Measurements from ENCODE around the gene ASZ1.

The ASZ1 gene

GRCh38 chr7:117383046-117383445, 44.2 kb downstream of the ASZ1 start:
- no peak overlapping the region for H3K4me3 ChIP-seq (replicated peaks; ENCODE audit: insufficient read depth, low read length)
- no peak for DNase-seq (ENCODE audit: low read depth in 1 of 2, low spot score in 1 of 2)
- no peak overlapping the region for H3K27ac ChIP-seq (replicated peaks)
- no peak for TF ChIP-seq REST (IDR thresholded peaks at IDR 0.05; ENCODE audit: insufficient replicate concordance, low read depth)
- TF ChIP-seq GABPA (IDR thresholded peaks at IDR 0.05; ENCODE audit: low read depth), result no peak
- TF ChIP-seq SPI1 (IDR thresholded peaks at IDR 0.05; ENCODE audit: borderline replicate concordance, low read depth), result no peak
- TF ChIP-seq POLR2AphosphoS5 (IDR thresholded peaks at IDR 0.05; ENCODE audit: low read depth), result no peak
- H3K27me3 ChIP-seq (ENCODE audit: insufficient read depth, poor library complexity, severe bottlenecking), result no peaks in the 10 kb centered on the region

- Histone ChIP-seq H3K27ac (replicated peaks) (no peak overlapping the region), H3K27me3 (ENCODE audit: insufficient read depth, poor library complexity, severe bottlenecking) (no peaks in the 10 kb centered on the region), H3K4me3 (replicated peaks; ENCODE audit: insufficient read depth, low read length) (no peak overlapping the region)
- no peak for DNase-seq (ENCODE audit: low read depth in 1 of 2, low spot score in 1 of 2)
- TF ChIP-seq REST (IDR thresholded peaks at IDR 0.05; ENCODE audit: insufficient replicate concordance, low read depth) (no peak), POLR2AphosphoS5 (IDR thresholded peaks at IDR 0.05; ENCODE audit: low read depth) (no peak), CTCF (IDR thresholded peaks at IDR 0.05; ENCODE audit: insufficient read depth, low read length) (no peak), SPI1 (IDR thresholded peaks at IDR 0.05; ENCODE audit: borderline replicate concordance, low read depth) (no peak), GABPA (IDR thresholded peaks at IDR 0.05; ENCODE audit: low read depth) (no peak)
Measured at GRCh38 chr7:117381362-117381761, 45.9 kb downstream of the ASZ1 start.

DNA sequence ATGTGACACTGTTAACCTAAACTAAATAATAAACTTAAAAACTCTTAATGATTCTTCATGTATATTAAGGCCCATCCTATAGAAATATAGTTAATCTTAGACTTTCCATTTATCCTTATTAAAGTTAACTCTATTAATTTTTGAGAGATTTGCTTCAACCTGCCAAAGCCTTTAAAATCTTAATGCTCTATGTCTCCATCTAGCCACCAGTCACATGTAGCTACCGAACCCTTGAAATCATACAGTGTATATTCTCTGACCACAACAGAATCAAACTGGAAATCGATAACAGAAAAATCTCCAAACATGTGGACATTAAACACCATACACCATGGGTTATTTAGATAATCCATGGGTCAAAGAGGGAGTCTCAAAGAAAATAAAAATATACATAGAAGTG, 51.9 kb downstream of the ASZ1 start:
- Histone ChIP-seq H3K27ac (replicated peaks) (no peak overlapping the region), H3K4me3 (replicated peaks; ENCODE audit: insufficient read depth, low read length) (no peak overlapping the region), H3K27me3 (ENCODE audit: insufficient read depth, poor library complexity, severe bottlenecking) (no peaks in the 10 kb centered on the region)
- no peak for DNase-seq (ENCODE audit: low read depth in 1 of 2, low spot score in 1 of 2)
- TF ChIP-seq REST (IDR thresholded peaks at IDR 0.05; ENCODE audit: insufficient replicate concordance, low read depth), result no peak
- TF ChIP-seq CTCF (IDR thresholded peaks at IDR 0.05; ENCODE audit: insufficient read depth, low read length), result no peak
- TF ChIP-seq SPI1 (IDR thresholded peaks at IDR 0.05; ENCODE audit: borderline replicate concordance, low read depth), result no peak
- no peak for TF ChIP-seq POLR2AphosphoS5 (IDR thresholded peaks at IDR 0.05; ENCODE audit: low read depth)
- no peak for TF ChIP-seq GABPA (IDR thresholded peaks at IDR 0.05; ENCODE audit: low read depth)

Data from HL-60 (cell line).